NCI-H82 treated with DMSO at 0.1 percent for 48 hours (cell line): ENCODE results near the gene CEP41.
A peak's percentile ranks its signal among the peaks of the same experiment; 100 is the strongest.
"Not testable (repeated sequence)": the region's sequence is repeated elsewhere in the genome, so short reads cannot be mapped to it uniquely, and the experiment has no call there.

Experiments used
- DNase-seq: peaks from one replicate; lab custom pipeline; 2025; ENCODE audit not compliant: unreplicated experiment; lab: John Stamatoyannopoulos, UW

The CEP41 gene

GRCh38 chr7:130461272-130461671 lies 20.5 kb upstream of the CEP41 start:
- no peak for DNase-seq

- no peak for DNase-seq
These were observed 17.4 kb upstream of the CEP41 start for GRCh38 chr7:130458257-130458656.

- no peak for DNase-seq
These were observed 14.1 kb upstream of the CEP41 start for GRCh38 chr7:130454959-130455358.

- DNase-seq: no peak
These were observed 12.1 kb upstream of the CEP41 start for GRCh38 chr7:130452951-130453350.

- not testable (repeated sequence) for DNase-seq
These were observed 10.5 kb upstream of the CEP41 start for GRCh38 chr7:130451344-130451743.

- no peak for DNase-seq
These were observed 5.4 kb upstream of the CEP41 start for GRCh38 chr7:130446259-130446658.

- no peak for DNase-seq
These were observed 4.1 kb upstream of the CEP41 start for GRCh38 chr7:130444751-130445407.

GRCh38 chr7:130444234-130444633 lies 3.4 kb upstream of the CEP41 start:
- no peak for DNase-seq

GRCh38 chr7:130442601-130443000 lies 1.8 kb upstream of the CEP41 start:
- no peak for DNase-seq

GRCh38 chr7:130441408-130441869 lies 623 bp upstream of the CEP41 start:
- peak; percentile 79 for DNase-seq

GRCh38 chr7:130436253-130436652 lies 4.6 kb downstream of the CEP41 start:
- DNase-seq: no peak

- no peak for DNase-seq
These were observed 5.4 kb downstream of the CEP41 start for GRCh38 chr7:130435311-130435854.

- DNase-seq: no peak
These were observed 7.5 kb downstream of the CEP41 start for GRCh38 chr7:130433301-130433700.

- DNase-seq: no peak
These were observed 7.9 kb downstream of the CEP41 start for GRCh38 chr7:130432886-130433285.

- DNase-seq: peak; percentile 37
These were observed 9.8 kb downstream of the CEP41 start for GRCh38 chr7:130430841-130431666.

- no peak for DNase-seq
These were observed 10.7 kb downstream of the CEP41 start for GRCh38 chr7:130430115-130430514.

GRCh38 chr7:130429019-130429418 lies 11.8 kb downstream of the CEP41 start:
- DNase-seq: no peak

GRCh38 chr7:130426564-130426963 lies 14.3 kb downstream of the CEP41 start:
- no peak for DNase-seq

- DNase-seq: no peak
These were observed 15.0 kb downstream of the CEP41 start for GRCh38 chr7:130425796-130426195.

- DNase-seq: no peak
These were observed 17.2 kb downstream of the CEP41 start for GRCh38 chr7:130423501-130424037.

GRCh38 chr7:130421684-130422083 lies 19.1 kb downstream of the CEP41 start:
- DNase-seq: no peak
